Measurements from ENCODE around the gene UCHL5.

GRCh38 chr1:193033610-193034009, 25.6 kb downstream of the UCHL5 start:
- TF ChIP-seq CTCF (IDR thresholded peaks at IDR 0.05) (no peak), POLR2A (IDR thresholded peaks at IDR 0.05) (no peak)
